ENCODE data around the gene ZNF701. TPM values are rescaled to one million over a fixed set of nuclear protein-coding genes. Genes with fewer than 3 reads are reported as not detected.
"Not testable (repeated sequence)": the region's sequence is repeated elsewhere in the genome, so short reads cannot be mapped to it uniquely, and the experiment has no call there.

ZNF701 gene
- 20.7 TPM for total RNA-seq
- long read RNA-seq, partial matches to known transcripts: 0 of 12 reads
- long read RNA-seq, other reads (novel, unspliced or antisense): 11 of 12 reads

GRCh38 chr19:52570000-52570861 lies at the start of gene ZNF701:
Gene ZNF701, plus strand, starts transcription at chr19:52570287. Its CDS starts 3,861 bp downstream, at chr19:52574148.
- intact Hi-C loops (cut with DNase I): loop anchor here (5.0 to 10.0 kb wide), 3 partner anchors 43 to 205 kb away; partner anchors contain the start of genes ZNF528, ZNF808 and ZNF880
- peak; percentile 98 for DNase-seq (ENCODE audit: low spot score)

GRCh38 chr19:52522551-52522950 lies 47.5 kb upstream of the ZNF701 start:
- intact Hi-C loops (cut with DNase I): no loop called here

GRCh38 chr19:52524086-52524485 lies 46.0 kb upstream of the ZNF701 start:
- intact Hi-C loops (cut with DNase I): no loop called here
- no peak for DNase-seq (ENCODE audit: low spot score)

More at GRCh38 chr19:52522551-52522950, 47.5 kb upstream of the ZNF701 start:
- DNase-seq (ENCODE audit: low spot score): no peak

GRCh38 chr19:52527134-52527955 lies 42.7 kb upstream of the ZNF701 start, which contains the start of gene ZNF808:
Gene ZNF808, plus strand, starts transcription at chr19:52527668. Its CDS starts 15,617 bp downstream, at chr19:52543285.
- peak; percentile 98 for DNase-seq (ENCODE audit: low spot score)
- intact Hi-C loops (cut with DNase I): loop anchor here (1.0 to 5.0 kb wide), 3 partner anchors 8 to 130 kb away; partner anchors contain the start of genes ZNF528 and ZNF701

GRCh38 chr19:52527956-52528351 lies 42.1 kb upstream of the ZNF701 start:
- DNase-seq (ENCODE audit: low spot score): no peak
- intact Hi-C loops (cut with DNase I): loop anchor here (1.0 to 5.0 kb wide), 3 partner anchors 7 to 131 kb away; partner anchors contain the start of genes ZNF528 and ZNF701

GRCh38 chr19:52532480-52532879 lies 37.6 kb upstream of the ZNF701 start:
- DNase-seq (ENCODE audit: low spot score): no peak
- intact Hi-C loops (cut with DNase I): no loop called here

- DNase-seq (ENCODE audit: low spot score): no peak
Observed at GRCh38 chr19:52533901-52534300, 36.2 kb upstream of the ZNF701 start.

GRCh38 chr19:52535385-52535770 lies 34.7 kb upstream of the ZNF701 start:
- DNase-seq (ENCODE audit: low spot score): not testable (repeated sequence)
- intact Hi-C loops (cut with DNase I): loop anchor here (1.0 kb wide), 1 partner anchor 8 kb away; the partner anchor contains the start of gene ZNF808

More at GRCh38 chr19:52533901-52534300, 36.2 kb upstream of the ZNF701 start:
- intact Hi-C loops (cut with DNase I): no loop called here

GRCh38 chr19:52535771-52536447 lies 34.2 kb upstream of the ZNF701 start:
- peak; percentile 96 for DNase-seq (ENCODE audit: low spot score)
- intact Hi-C loops (cut with DNase I): loop anchor here (1.0 kb wide), 1 partner anchor 9 kb away; the partner anchor contains the start of gene ZNF808

- intact Hi-C loops (cut with DNase I): no loop called here
- no peak for DNase-seq (ENCODE audit: low spot score)
Observed at GRCh38 chr19:52536448-52536800, 33.7 kb upstream of the ZNF701 start.

GRCh38 chr19:52538815-52539214 lies 31.3 kb upstream of the ZNF701 start:
- intact Hi-C loops (cut with DNase I); DNase-seq (ENCODE audit: low spot score): not testable (repeated sequence)

- DNase-seq (ENCODE audit: low spot score); intact Hi-C loops (cut with DNase I): not testable (repeated sequence)
Observed at GRCh38 chr19:52541176-52541575, 28.9 kb upstream of the ZNF701 start.

- no peak for DNase-seq (ENCODE audit: low spot score)
- intact Hi-C loops (cut with DNase I): no loop called here
Observed at GRCh38 chr19:52541608-52542007, 28.5 kb upstream of the ZNF701 start.

- intact Hi-C loops (cut with DNase I); DNase-seq (ENCODE audit: low spot score): not testable (repeated sequence)
Observed at GRCh38 chr19:52542541-52542940, 27.5 kb upstream of the ZNF701 start.

GRCh38 chr19:52542984-52543664 lies 27.0 kb upstream of the ZNF701 start:
- DNase-seq (ENCODE audit: low spot score): no peak
- intact Hi-C loops (cut with DNase I): no loop called here

GRCh38 chr19:52554216-52554971 lies 15.7 kb upstream of the ZNF701 start:
- intact Hi-C loops (cut with DNase I): no loop called here

GRCh38 chr19:52557231-52557995 lies 12.7 kb upstream of the ZNF701 start:
- DNase-seq (ENCODE audit: low spot score): no peak
- intact Hi-C loops (cut with DNase I): no loop called here

More at GRCh38 chr19:52554216-52554971, 15.7 kb upstream of the ZNF701 start:
- no peak for DNase-seq (ENCODE audit: low spot score)

All from cardiac septum (tissue), 1 donor.